Activated naive CD4-positive, alpha-beta T cell treated with anti-CD3 and anti-CD28 coated beads, Interleukin-2, amount 10 ng/mL, durations not matched to agents 5 hours and 36 hours (primary cell): Measurements from ENCODE around the gene CHAC1. TPM values are rescaled to one million over a fixed set of nuclear protein-coding genes. Genes with fewer than 3 reads are reported as not detected.

Experiments used
- total RNA-seq, 2 experiments: library from RNA; stranded (reverse); gene quantifications; one replicate each; pipeline ENCODE4 v1.2.3, GENCODE V29; 2021

CHAC1 gene
- total RNA-seq: 1 to 10 TPM; 5.9 to 7.3 TPM

GRCh38 chr15:40952901-40953712 lies at the start of gene CHAC1:
CHAC1 (plus strand) TSS chr15:40953471; CDS start chr15:40953584, 113 bp downstream.

GRCh38 chr15:40928821-40929659 lies 24.2 kb upstream of the CHAC1 start, which contains the start of gene DLL4:
DLL4 (plus strand) TSS chr15:40929340; CDS start chr15:40929669, 329 bp downstream.

Other genes with a start within 250 kb of the CHAC1 start
- gene RMDN3, start 198.2 kb upstream of the CHAC1 start, total RNA-seq: 10 to 100 TPM; 28.4 to 30.3 TPM
- gene GCHFR, start 189.4 kb upstream of the CHAC1 start, total RNA-seq: 10 to 100 TPM; 47.0 to 47.9 TPM
- gene C15orf62, start 183.5 kb upstream of the CHAC1 start, total RNA-seq: 1 to 10 TPM; 1.5 to 1.8 TPM
- 10 to 100 TPM; 27.2 to 27.9 TPM for gene ZFYVE19, start 146.4 kb upstream of the CHAC1 start, total RNA-seq
- gene DNAJC17, start 146.0 kb upstream of the CHAC1 start, total RNA-seq: 10 to 100 TPM; 43.8 to 44.3 TPM
- gene PPP1R14D, start 124.8 kb upstream of the CHAC1 start, total RNA-seq: not detected
- gene SPINT1, start 109.4 kb upstream of the CHAC1 start, total RNA-seq: 1 to 10 TPM; 4.3 to 6.8 TPM
- gene RHOV, start 79.2 kb upstream of the CHAC1 start, total RNA-seq: not detected
- 10 to 100 TPM; 15.1 to 15.4 TPM for gene VPS18, start 59.0 kb upstream of the CHAC1 start, total RNA-seq
- not detected for gene DLL4, start 24.1 kb upstream of the CHAC1 start, total RNA-seq
- 10 to 100 TPM; 21.5 to 22.2 TPM for gene INO80, start 162.8 kb downstream of the CHAC1 start, total RNA-seq